Esophagus squamous epithelium (tissue), 5 donors: ENCODE measurements around the gene UGT8. TPM values are rescaled to one million over a fixed set of nuclear protein-coding genes. Genes with fewer than 3 reads are reported as not detected.

Experiments
- DNase-seq: peaks from one replicate; lab custom pipeline; 2025; lab: John Stamatoyannopoulos, UW
- H3K27ac ChIP-seq, 4 donors: fragments of 200-600 bp; sonication (generic); one replicate each; pipeline ENCODE4 v1.5.1; 2016 to 2019; ENCODE audit warnings: mild to moderate bottlenecking in 1 of 4
- H3K27me3 ChIP-seq, 4 donors: fragments of 200-600 bp; sonication (generic); 1 replicate in 3 of 4; 2 replicates in 1 of 4; pipeline versions ENCODE4 v1.5.1 to v1.6.0; 2017 to 2021; ENCODE audit warnings: antibody characterized with exemption in 1 of 4
- H3K36me3 ChIP-seq, 3 donors: fragments of 200-600 bp; sonication (generic); one replicate each; pipeline ENCODE4 v1.5.1; 2016 to 2019
- H3K4me1 ChIP-seq, 3 donors: fragments of 200-600 bp; sonication (generic); one replicate each; pipeline ENCODE4 v1.5.1; 2017 to 2019
- H3K4me3 ChIP-seq, 4 donors: fragments of 200-600 bp; sonication (generic); 1 replicate in 3 of 4; 2 replicates in 1 of 4; pipeline ENCODE4 v1.5.1; 2016 to 2019; ENCODE audit warnings: mild to moderate bottlenecking in 2 of 4, moderate library complexity in 1 of 4
- H3K9me3 ChIP-seq, 3 donors: fragments of 200-600 bp; sonication (generic); one replicate each; pipeline ENCODE4 v1.5.1; 2016 to 2019
- POLR2A ChIP-seq, 4 donors: fragments of 450-650 bp; IDR thresholded peaks; one replicate each; pipeline ENCODE4 v1.6.1; 2017; ENCODE audit warnings: antibody characterized with exemption in 4 of 4, mild to moderate bottlenecking in 4 of 4, moderate library complexity in 3 of 4
- WGBS, 2 donors: methylation state at CpG; one replicate each; pipeline ENCODE4 v1.1.5; 2018; 5-methylcytosine and 5-hydroxymethylcytosine counted together
- intact Hi-C: fragments of 100-400 bp; cut with DNase I; formaldehyde crosslinking; loops from one replicate; pipeline ENCODE4 v1.15.0; 2022
- total RNA-seq, 4 donors: library from RNA; depleted of rRNA; stranded (reverse); fragments of >200 nt; gene quantifications; one replicate each; pipeline ENCODE4 v1.1.0, GENCODE V29; 2016
- TF ChIP-seq, protein P1 (sequence below), 6 experiments: fragments of 450-650 bp in 4 of 6; fragments of 200-600 bp in 2 of 6; sonication (generic) in 2 of 6; IDR thresholded peaks; one replicate each; pipeline ENCODE4 v1.5.1; 2016 to 2019; ENCODE audit warnings: antibody characterized with exemption in 6 of 6, mild to moderate bottlenecking in 4 of 6, moderate library complexity in 4 of 6
- donor health status: DM: yes; HTN: yes; CAD: no.

The UGT8 gene
- total RNA-seq, 4 donors from 2014 or later = 1.2 to 3.9 (median 2.1) TPM

GRCh38 chr4:114626196-114626595 is 27.6 kb downstream of the UGT8 start:
- 89 to 95% methylated on average over 2 of the region's 2 CpGs for WGBS, 2 donors
- Histone ChIP-seq H3K27ac (no peak overlapping the region), H3K4me1 (no peaks in the 10 kb centered on the region), H3K4me3 (no peak overlapping the region), H3K36me3 (no peaks in the 10 kb centered on the region), H3K27me3 (no peaks in the 10 kb centered on the region), H3K9me3 (no peaks in the 10 kb centered on the region)
- intact Hi-C loops = no loop called here
- no peak for DNase-seq
- TF ChIP-seq, protein P1, sequence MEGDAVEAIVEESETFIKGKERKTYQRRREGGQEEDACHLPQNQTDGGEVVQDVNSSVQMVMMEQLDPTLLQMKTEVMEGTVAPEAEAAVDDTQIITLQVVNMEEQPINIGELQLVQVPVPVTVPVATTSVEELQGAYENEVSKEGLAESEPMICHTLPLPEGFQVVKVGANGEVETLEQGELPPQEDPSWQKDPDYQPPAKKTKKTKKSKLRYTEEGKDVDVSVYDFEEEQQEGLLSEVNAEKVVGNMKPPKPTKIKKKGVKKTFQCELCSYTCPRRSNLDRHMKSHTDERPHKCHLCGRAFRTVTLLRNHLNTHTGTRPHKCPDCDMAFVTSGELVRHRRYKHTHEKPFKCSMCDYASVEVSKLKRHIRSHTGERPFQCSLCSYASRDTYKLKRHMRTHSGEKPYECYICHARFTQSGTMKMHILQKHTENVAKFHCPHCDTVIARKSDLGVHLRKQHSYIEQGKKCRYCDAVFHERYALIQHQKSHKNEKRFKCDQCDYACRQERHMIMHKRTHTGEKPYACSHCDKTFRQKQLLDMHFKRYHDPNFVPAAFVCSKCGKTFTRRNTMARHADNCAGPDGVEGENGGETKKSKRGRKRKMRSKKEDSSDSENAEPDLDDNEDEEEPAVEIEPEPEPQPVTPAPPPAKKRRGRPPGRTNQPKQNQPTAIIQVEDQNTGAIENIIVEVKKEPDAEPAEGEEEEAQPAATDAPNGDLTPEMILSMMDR (IDR thresholded peaks at IDR 0.05) = no peak
- TF ChIP-seq POLR2A (IDR thresholded peaks at IDR 0.05) = no peak

DNA sequence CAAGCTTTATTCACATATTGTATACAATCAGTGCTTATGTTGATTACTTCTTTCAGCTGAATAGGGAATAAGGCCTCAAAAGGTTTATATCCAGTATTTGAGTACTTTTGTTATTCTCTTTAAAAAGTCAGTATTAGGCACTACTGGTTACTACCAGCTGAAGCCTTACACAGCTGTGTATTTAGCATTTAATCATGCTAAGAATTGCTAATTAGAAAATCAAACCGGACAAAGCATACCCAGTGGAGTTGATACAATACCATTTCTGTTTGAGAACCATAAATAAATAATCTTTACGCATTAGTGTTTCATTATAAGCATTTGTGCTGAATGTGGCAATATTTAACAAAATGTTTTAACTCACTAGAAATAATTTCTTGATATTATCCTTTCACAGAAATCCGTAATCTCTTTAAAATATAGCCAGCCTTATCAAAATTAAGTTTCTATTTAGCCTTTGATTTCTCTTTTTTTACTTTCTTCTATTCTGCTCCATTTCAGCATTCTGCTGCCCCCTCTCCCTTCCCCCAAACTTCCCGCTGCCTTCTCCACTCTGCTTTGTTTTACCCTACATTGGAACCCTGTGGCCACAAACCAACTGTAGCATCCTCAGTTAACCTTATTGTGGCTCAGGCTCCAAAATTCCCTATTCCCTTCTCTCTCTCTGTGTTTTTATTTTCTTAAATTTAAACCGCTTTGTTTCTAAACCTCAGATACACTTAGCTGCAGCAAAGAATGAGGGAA is 37.8 kb downstream of the UGT8 start:
- H3K4me1 ChIP-seq = no peaks in the 10 kb centered on the region
- intact Hi-C loops = no loop called here
- no peaks in the 10 kb centered on the region for H3K27me3 ChIP-seq
- WGBS, 2 donors = 84 to 90% methylated on average over 5 of the region's 5 CpGs
- H3K4me3 ChIP-seq = no peak overlapping the region
- H3K36me3 ChIP-seq = no peaks in the 10 kb centered on the region
- H3K27ac ChIP-seq = no peak overlapping the region
- H3K9me3 ChIP-seq = no peaks in the 10 kb centered on the region
- TF ChIP-seq POLR2A (IDR thresholded peaks at IDR 0.05) = no peak
- TF ChIP-seq, protein P1 (IDR thresholded peaks at IDR 0.05) = no peak
- DNase-seq = no peak

DNA sequence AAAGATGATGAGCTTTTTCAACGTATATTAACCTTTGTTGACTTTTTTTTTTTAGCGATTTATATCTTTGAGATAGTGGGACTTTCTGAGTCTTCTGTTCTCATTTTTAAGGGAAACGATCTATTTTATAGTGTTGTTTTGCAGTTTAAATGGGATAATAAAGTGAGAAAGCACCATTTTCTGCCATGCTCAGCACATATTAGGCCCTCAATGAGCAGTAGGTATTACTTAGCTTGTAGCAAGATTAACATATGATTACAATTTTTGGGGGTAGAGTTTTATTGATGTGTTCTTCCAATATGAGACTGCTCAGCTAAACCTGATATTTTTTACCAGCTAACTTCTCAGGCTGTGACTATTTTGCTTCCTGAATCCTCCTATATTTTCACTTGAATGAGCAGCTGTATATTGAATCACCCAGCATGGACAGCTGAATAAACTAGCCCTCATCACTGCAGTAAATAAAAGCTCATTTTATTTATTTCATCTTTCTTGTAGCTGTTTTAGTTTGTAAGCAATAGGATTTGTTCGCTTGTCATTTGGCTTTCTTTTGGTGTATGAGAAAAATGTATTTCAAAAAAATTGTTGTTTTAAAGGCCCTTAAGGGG is 43.7 kb downstream of the UGT8 start:
- DNase-seq = no peak

GRCh38 chr4:114649908-114650307 is 51.3 kb downstream of the UGT8 start:
- WGBS, 2 donors = 36 to 86% methylated on average over 1 of the region's 1 CpG
- Histone ChIP-seq H3K9me3 (no peaks in the 10 kb centered on the region), H3K36me3 (no peaks in the 10 kb centered on the region), H3K27me3 (no peaks in the 10 kb centered on the region), H3K4me3 (no peak overlapping the region), H3K27ac (no peak overlapping the region), H3K4me1 (no peaks in the 10 kb centered on the region)
- no peak for TF ChIP-seq POLR2A (IDR thresholded peaks at IDR 0.05)
- TF ChIP-seq, protein P1 (IDR thresholded peaks at IDR 0.05) = no peak
- intact Hi-C loops = no loop called here
- no peak for DNase-seq

More for the DNA sequence above, 43.7 kb downstream of the UGT8 start:
- H3K27ac ChIP-seq = no peak overlapping the region
- H3K27me3 ChIP-seq = no peaks in the 10 kb centered on the region
- no peaks in the 10 kb centered on the region for H3K4me1 ChIP-seq
- no peaks in the 10 kb centered on the region for H3K9me3 ChIP-seq
- H3K4me3 ChIP-seq = no peak overlapping the region
- H3K36me3 ChIP-seq = no peaks in the 10 kb centered on the region
- TF ChIP-seq POLR2A (IDR thresholded peaks at IDR 0.05) = no peak
- TF ChIP-seq, protein P1 (IDR thresholded peaks at IDR 0.05) = no peak
- 69 to 77% methylated on average over 4 of the region's 4 CpGs for WGBS, 2 donors
- intact Hi-C loops = no loop called here

DNA sequence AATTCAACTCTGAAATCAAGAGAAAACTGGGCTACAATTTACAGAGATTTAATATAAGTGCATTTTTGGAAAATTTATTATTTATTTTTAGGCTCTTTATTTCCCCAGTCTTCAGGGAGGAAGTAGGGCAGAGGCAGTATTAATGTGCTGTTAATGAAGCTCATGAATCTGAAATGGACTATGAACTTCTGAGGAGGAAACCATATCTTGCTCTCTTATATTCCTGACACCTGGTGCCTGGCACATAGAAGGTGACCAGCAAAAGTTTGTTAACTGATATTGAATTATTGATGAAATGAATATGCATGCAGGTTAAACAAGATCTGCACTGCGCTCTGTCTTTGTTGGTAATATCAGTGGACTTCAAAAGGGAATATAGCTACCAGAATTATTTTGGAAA is 55.1 kb downstream of the UGT8 start:
- H3K4me1 ChIP-seq = no peaks in the 10 kb centered on the region
- no peak for DNase-seq
- H3K36me3 ChIP-seq = no peaks in the 10 kb centered on the region
- intact Hi-C loops = no loop called here
- no peaks in the 10 kb centered on the region for H3K27me3 ChIP-seq
- WGBS, 2 donors = 90 to 95% methylated on average over 1 of the region's 1 CpG
- TF ChIP-seq POLR2A (IDR thresholded peaks at IDR 0.05) = no peak
- TF ChIP-seq, protein P1 (IDR thresholded peaks at IDR 0.05) = no peak
- no peak overlapping the region for H3K4me3 ChIP-seq
- no peaks in the 10 kb centered on the region for H3K9me3 ChIP-seq
- H3K27ac ChIP-seq = no peak overlapping the region
